ENCODE data around the gene LIMS1. TPM values are rescaled to one million over a fixed set of nuclear protein-coding genes. Genes with fewer than 3 reads are reported as not detected.

Gene LIMS1
- total and polyA plus RNA-seq, 2 donors (not counting 3 experiments of a cell fraction or from before 2014, with no cell fraction given): 153 to 229 TPM

- ChIA-PET POLR2A (interaction anchor here (0.6 to 1.8 kb wide), 4 partner anchors 10 to 197 kb away, joined by 3 to 10 read pairs (median 8); partner anchors contain the start of gene LIMS1), CTCF (interaction anchor here (0.6 to 3.2 kb wide), 34 partner anchors 9 to 235 kb away, joined by 3 to 37 read pairs (median 4); partner anchors contain the start of genes GCC2, LIMS1 and SULT1C4)
- intact Hi-C loops (cut with micrococcal nuclease): loop anchor here (1.0 to 10.0 kb wide), 5 partner anchors 97 to 369 kb away; partner anchors contain the start of gene GCC2
- no TSS peak for BruUV-seq (replicated peaks)
- Histone ChIP-seq H3K4me1 (ENCODE audit: control insufficient read depth, extremely low read depth, insufficient read depth, low read length) (peaks cover 63% of the 10 kb centered on the region), H3K79me2 (ENCODE audit: control insufficient read depth, insufficient read depth, low read length) (peaks cover 33% of the 10 kb centered on the region), H3K27me3 (ENCODE audit: control insufficient read depth in 2 of 2, insufficient read depth in 2 of 2, low read length in 2 of 2) (no peaks in the 10 kb centered on the region), H4K20me1 (replicated peaks; ENCODE audit: control insufficient read depth, extremely low read depth, insufficient read depth, low read length) (no peaks in the 10 kb centered on the region), H3K9me3 (replicated peaks; ENCODE audit: control insufficient read depth, insufficient read depth, low read length) (no peaks in the 10 kb centered on the region), H3K9me1 (replicated peaks; ENCODE audit: control insufficient read depth, extremely low read depth, insufficient read depth, low read length) (no peaks in the 10 kb centered on the region), H3K27ac (ENCODE audit: insufficient read depth, low read depth, low read length) (peak overlapping the region; percentile 3), H2AFZ (ENCODE audit: low read depth, low read length) (no peak overlapping the region), H3K4me2 (ENCODE audit: insufficient read depth, low read length) (no peak overlapping the region), H3K9ac (replicated peaks; ENCODE audit: extremely low read depth, insufficient read depth, low read length) (peak overlapping the region; percentile 5), H3K4me3 (replicated peaks in 1 of 3; ENCODE audit: insufficient read depth in 1 of 3, low read depth in 1 of 3, low read length in 3 of 3) (no peak overlapping the region), H3K36me3 (ENCODE audit: control insufficient read depth in 2 of 2, extremely low read depth in 1 of 2, insufficient read depth in 2 of 2, low read length in 2 of 2) (no peaks in the 10 kb centered on the region)
- dilution Hi-C loops (cut with MboI; ENCODE audit: extremely low pct_ligation_motif_present, low sequenced_read_pairs): no loop called here
- DNase-seq (ENCODE audit: low read depth, low spot score) (peak; percentile 83), FAIRE-seq (peak; percentile 93)
- TF ChIP-seq POLR2AphosphoS5 (IDR thresholded peaks at IDR 0.05; ENCODE audit: insufficient read depth, low read depth, low read length) (no peak), CTCF (IDR thresholded peaks at IDR 0.05; ENCODE audit: extremely low read depth in 1 of 2, insufficient read depth in 1 of 2, low read depth in 1 of 2, low read length in 2 of 2) (peak; percentile 69 to 76)
Observed at GRCh38 chr2:108583903-108584520, 49.7 kb downstream of the LIMS1 start.

- no TSS peak for BruUV-seq (replicated peaks)
- no peaks in the 10 kb centered on the region for H3K36me3 ChIP-seq (ENCODE audit: control insufficient read depth in 2 of 2, extremely low read depth in 1 of 2, insufficient read depth in 2 of 2, low read length in 2 of 2)
- FAIRE-seq (no peak), DNase-seq (ENCODE audit: low read depth, low spot score) (no peak)
- no peaks in the 10 kb centered on the region for H3K9me3 ChIP-seq (replicated peaks; ENCODE audit: control insufficient read depth, insufficient read depth, low read length)
- H3K4me1 ChIP-seq (ENCODE audit: control insufficient read depth, extremely low read depth, insufficient read depth, low read length): peaks cover 61% of the 10 kb centered on the region
- H3K79me2 ChIP-seq (ENCODE audit: control insufficient read depth, insufficient read depth, low read length): peaks cover 42% of the 10 kb centered on the region
- CTCF ChIA-PET: interaction anchor here (1.0 to 3.5 kb wide), 6 partner anchors 32 to 189 kb away, joined by 3 to 29 read pairs (median 6); partner anchors contain the start of gene LIMS1
- H3K9me1 ChIP-seq (replicated peaks; ENCODE audit: control insufficient read depth, extremely low read depth, insufficient read depth, low read length): no peaks in the 10 kb centered on the region
- H3K27ac ChIP-seq (ENCODE audit: insufficient read depth, low read depth, low read length): no peak overlapping the region
- TF ChIP-seq FOS (IDR thresholded peaks at IDR 0.05; ENCODE audit: borderline replicate concordance, insufficient read depth, low read length) (no peak), POLR2AphosphoS5 (IDR thresholded peaks at IDR 0.05; ENCODE audit: insufficient read depth, low read depth, low read length) (no peak), MYC (IDR thresholded peaks at IDR 0.05; ENCODE audit: low read depth, low read length) (no peak), JUN (IDR thresholded peaks at IDR 0.05; ENCODE audit: borderline replicate concordance, insufficient read depth, insufficient read length, low read depth) (no peak), POLR2A (IDR thresholded peaks at IDR 0.05; ENCODE audit: low read depth, low read length) (no peak), CTCF (IDR thresholded peaks at IDR 0.05; ENCODE audit: extremely low read depth in 1 of 2, insufficient read depth in 1 of 2, low read depth in 1 of 2, low read length in 2 of 2) (no peak), MAX (IDR thresholded peaks at IDR 0.05; ENCODE audit: insufficient read depth, insufficient read length) (no peak), GATA2 (IDR thresholded peaks at IDR 0.05; ENCODE audit: insufficient read depth, insufficient read length, low read depth, low read length) (no peak), EZH2 (IDR thresholded peaks at IDR 0.05; ENCODE audit: borderline replicate concordance, low read depth, low read length, severe bottlenecking) (no peak)
- intact Hi-C loops (cut with micrococcal nuclease) (loop anchor here (2.0 to 10.0 kb wide), 2 partner anchors 137 to 371 kb away; partner anchors contain the start of gene GCC2), dilution Hi-C loops (cut with MboI; ENCODE audit: extremely low pct_ligation_motif_present, low sequenced_read_pairs) (no loop called here)
- no peaks in the 10 kb centered on the region for H3K27me3 ChIP-seq (ENCODE audit: control insufficient read depth in 2 of 2, insufficient read depth in 2 of 2, low read length in 2 of 2)
- POLR2A ChIA-PET: interaction anchor here (0.6 to 1.1 kb wide), 2 partner anchors 9 to 21 kb away, joined by 3 to 6 read pairs; no protein-coding TSS in a partner anchor
- H3K9ac ChIP-seq (replicated peaks; ENCODE audit: extremely low read depth, insufficient read depth, low read length): no peak overlapping the region
- H3K4me2 ChIP-seq (ENCODE audit: insufficient read depth, low read length): no peak overlapping the region
- H3K4me3 ChIP-seq (replicated peaks in 1 of 3; ENCODE audit: insufficient read depth in 1 of 3, low read depth in 1 of 3, low read length in 3 of 3): no peak overlapping the region
- no peaks in the 10 kb centered on the region for H4K20me1 ChIP-seq (replicated peaks; ENCODE audit: control insufficient read depth, extremely low read depth, insufficient read depth, low read length)
- no peak overlapping the region for H2AFZ ChIP-seq (ENCODE audit: low read depth, low read length)
Observed at GRCh38 chr2:108585436-108585835, 51.2 kb downstream of the LIMS1 start.

Data from endothelial cell of umbilical vein (primary cell).